Brain pericyte (primary cell): Measurements from ENCODE around the gene ITPR1.

Source experiments
- DNase-seq: peaks from one replicate; pipeline ENCODE4 v3.0.0-alpha.2; 2012; ENCODE audit warnings: low read depth, low spot score

ITPR1 gene

GRCh38 chr3:4849739-4850138, 356.6 kb downstream of the ITPR1 start:
- DNase-seq, result no peak

DNA sequence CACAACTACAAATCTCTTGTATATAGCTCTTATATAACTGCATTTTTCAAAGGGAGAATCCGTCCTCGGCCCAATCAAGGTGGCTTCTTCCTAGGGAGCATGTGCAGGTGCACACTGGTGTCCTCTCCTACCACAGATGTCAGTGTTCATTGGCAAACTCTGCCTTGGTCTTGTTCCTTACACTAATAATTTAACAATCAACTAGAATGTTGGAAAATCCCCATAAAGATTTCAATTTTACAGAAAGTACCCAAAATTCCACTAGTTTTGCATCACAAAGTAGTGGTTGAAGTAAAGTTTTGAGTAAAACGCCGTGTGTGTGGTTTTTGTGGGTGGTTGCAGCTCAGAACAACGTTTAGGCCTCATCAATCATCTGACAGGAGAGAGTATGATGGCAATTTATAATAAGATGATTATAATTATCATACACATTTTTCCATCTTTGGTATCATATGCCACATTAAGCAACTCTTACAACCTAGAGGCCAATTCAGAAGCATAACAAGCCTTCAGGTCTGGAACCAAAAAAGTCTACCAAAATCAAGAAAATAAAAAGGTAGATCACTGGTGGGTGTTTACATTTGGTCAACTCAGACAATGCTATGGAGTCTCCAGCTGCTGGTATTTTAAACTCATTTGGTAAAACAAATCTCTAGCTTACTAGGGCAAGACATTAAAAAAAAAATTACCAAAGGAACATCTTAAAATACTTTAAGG, 357.2 kb downstream of the ITPR1 start:
- no peak for DNase-seq

GRCh38 chr3:4850928-4851265, 357.7 kb downstream of the ITPR1 start:
- no peak for DNase-seq

GRCh38 chr3:4852780-4853748, 359.9 kb downstream of the ITPR1 start:
- DNase-seq, result no peak

GRCh38 chr3:4853749-4854140, 360.6 kb downstream of the ITPR1 start:
- no peak for DNase-seq

DNA sequence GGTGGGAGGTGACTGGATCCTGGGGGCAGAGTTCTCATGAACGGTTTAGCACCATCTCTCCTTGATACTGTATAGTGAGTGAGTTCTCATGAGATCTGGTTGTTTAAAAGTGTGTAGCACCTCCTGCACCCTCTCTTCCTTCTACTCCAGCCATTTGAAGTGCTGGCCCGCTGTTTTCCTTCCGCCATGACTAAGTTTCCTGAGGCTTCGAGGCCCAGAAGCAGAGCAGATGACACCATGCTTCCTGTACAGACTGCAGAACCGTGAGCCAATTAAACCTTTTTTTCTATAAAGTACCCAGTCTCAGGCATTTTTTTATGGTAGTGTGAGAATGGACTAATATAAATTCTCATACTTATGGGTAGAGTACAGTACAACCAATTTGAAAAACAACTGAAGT, 362.5 kb downstream of the ITPR1 start:
- no peak for DNase-seq

GRCh38 chr3:4856136-4856535, 363.0 kb downstream of the ITPR1 start:
- no peak for DNase-seq

- no peak for DNase-seq
Measured at GRCh38 chr3:4856564-4856963, 363.4 kb downstream of the ITPR1 start.

DNA sequence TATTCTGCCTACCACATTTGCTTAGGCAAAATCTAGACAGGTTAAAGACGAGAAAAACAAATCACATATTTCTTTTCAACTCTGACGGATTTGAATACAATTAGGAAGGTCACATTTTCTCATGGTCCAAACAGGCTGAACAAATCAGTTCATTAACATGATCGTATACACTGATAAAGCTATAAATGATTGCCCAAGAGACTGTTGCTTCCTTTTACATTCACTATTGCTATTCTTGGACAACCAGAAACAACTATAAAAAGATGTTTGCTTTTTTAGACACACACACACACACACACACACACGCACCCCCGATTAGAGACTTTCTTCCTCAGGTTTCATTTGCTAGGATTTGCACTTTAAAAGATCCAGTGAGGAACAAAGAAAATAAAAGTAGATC, 363.8 kb downstream of the ITPR1 start:
- no peak for DNase-seq

DNA sequence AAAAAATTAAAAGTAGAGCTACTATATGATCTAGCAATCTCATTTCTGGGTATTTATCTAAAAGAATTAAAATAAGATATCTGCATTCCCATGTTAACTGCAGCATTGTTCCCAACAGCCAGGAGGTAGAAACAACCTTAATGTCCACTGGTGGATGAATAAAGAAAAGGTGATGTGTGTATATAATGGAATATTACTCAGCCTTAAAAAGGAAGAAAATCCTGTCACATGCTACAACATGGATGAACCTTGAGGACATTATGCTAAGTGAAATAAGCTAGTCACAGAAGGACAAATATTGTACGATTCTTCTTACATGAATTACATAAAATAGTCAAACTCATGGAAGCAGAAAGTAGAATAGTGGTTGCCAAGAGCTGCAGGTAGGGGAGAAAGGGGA, 366.6 kb downstream of the ITPR1 start:
- no peak for DNase-seq

DNA sequence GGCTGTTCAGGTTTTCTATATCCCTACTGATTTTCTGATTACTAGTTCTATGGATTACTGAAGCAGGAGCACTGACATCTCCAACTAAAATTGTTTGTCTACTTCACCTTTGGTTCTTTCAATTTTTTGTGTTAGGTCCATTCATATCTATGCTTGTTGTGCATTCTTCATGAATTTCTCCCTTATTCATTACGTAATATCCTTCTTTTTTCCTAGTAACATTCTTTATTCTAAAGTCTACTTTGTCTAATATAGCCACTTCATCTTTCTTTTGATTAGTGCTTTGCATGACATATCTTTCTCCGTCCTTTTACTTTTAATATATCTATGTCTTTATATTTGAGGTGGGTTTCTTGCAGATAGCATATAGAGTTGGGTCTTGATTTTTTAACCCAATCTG, 369.8 kb downstream of the ITPR1 start:
- no peak for DNase-seq

DNA sequence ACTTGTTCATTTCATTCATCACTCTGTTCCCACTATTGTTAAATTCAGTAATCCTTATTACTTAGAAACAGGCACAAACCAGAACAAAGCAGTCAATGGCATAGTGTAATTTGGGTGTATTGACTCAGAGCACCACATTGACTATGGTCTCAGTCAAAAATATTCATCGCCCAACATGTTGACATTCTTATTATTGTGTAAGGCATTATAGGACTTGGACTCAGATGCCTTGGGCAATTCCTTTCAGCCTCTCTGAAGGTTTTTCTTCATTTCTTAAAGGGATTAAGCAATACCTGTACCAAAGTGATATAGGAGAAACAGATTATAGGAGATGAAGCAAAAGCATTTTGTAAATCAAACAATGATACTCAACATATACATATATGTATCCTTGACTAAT, 371.4 kb downstream of the ITPR1 start:
- no peak for DNase-seq

DNA sequence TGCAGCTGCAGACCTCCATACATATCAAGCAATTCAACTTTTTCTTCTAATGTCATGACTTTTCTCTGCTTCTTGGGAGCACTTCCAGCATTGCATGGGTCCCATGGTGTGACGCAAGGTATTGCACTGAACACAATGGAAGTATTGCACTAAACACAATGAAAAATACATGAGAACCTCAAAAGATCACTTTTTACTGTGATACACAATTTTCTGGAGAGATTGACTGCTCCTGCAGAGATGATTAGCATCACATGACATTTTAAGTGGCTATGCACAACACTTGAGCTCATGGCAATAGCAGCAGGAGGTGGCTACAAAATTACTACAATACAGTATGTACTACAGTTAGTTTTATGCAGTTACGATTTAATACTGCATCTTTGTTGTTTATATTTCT, 372.6 kb downstream of the ITPR1 start:
- DNase-seq, result no peak

- no peak for DNase-seq
Measured at GRCh38 chr3:4866866-4867265, 373.7 kb downstream of the ITPR1 start.

DNA sequence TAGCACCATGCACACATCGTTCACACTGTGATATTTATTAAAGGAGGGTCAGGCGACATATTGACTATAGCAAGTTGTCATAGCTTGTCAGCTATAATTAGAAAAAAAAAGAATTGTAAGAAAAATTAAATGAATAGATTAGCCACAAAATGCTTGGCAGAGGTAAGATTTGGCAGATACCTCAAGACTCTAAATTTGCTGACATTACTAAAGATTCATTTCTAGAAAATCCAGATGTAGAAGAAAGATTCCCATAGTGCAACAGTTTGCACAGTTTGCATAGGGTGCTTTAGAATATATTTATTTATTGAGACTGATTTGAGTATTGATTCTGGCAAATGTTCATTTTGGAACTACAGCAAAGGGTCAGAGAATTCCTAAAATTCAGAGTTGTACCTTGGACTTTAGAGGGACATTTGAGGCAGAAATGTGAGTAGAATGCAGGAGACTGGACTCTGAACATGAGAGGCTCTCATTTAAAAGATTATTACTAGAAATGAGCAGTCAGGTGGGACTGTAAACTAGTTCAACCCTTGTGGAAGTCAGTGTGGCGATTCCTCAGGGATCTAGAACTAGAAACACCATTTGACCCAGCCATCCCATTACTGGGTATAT, 384.1 kb downstream of the ITPR1 start:
- DNase-seq, result no peak

DNA sequence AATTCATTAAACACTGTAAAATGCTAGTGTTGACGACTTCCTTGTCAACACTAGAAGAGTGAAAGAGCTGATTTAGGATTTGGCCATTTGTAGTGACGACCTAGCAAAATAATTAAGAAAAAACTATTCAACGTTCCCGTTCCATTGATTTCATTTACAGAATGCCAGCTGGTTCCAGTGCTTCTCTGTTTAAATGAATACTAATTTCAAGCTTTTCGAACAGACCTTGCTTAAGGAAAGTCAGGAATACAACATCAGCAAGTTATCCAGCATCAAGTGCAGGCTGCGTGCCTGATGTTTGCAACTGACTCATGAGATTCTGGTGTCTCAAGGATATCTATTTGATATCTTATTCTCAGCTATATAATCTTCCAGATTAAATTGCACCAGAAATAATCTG, 387.7 kb downstream of the ITPR1 start:
- no peak for DNase-seq

DNA sequence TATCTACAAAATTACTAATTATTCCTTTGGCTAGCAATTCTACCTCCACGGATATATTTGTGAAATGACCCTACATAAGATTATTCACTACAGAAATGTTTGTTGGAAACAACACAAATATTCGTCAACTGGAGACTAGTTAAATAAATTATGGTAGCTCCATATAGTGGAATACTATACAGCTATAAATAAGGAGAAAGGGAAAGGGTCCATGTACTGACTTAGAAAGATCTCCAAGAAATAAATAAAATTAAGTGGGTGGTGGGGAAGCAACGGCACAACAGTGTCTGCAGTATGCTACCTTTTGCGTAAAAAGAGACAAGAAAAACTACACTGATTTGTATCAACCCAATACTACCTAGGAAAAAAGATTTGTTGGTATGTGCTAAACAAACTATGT, 389.4 kb downstream of the ITPR1 start:
- DNase-seq, result no peak

DNA sequence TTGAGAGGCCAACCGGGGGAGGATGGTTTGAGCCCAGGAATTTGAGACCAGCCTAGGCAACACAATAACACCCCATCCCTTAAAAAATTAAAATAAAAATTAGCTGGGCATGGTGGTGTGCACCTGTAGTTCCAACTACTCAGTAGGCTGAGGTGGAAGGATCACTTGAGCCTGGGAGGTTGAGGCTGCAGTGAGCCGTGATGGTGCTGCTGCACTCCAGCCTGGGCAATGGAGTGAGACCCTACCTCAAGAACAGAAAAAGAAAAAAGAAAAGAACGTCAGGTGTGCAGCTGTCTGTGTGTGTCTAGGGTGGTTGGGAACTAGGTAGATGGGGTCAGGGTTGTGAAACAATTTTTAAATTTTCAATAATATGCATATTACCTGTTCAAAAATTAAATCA, 389.9 kb downstream of the ITPR1 start:
- no peak for DNase-seq

DNA sequence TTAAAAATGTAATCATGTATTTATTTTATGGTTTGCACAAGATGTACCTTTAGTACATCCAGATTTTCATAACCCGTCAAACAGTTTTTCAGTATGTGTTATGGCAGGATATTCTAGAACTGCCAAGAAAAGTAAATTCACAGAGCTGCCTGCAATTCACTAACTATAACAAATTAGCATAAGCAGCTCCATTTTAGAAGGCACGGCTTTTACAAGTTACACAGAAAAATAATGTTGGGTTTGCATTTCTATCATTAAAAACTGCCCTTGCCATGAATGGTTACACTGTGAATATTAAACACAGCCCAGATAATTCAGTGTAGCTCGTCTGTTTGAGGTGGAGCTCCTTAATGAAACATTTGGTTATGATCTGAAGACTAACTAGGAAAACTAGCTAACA, 391.7 kb downstream of the ITPR1 start:
- DNase-seq, result no peak

GRCh38 chr3:4885316-4885715, 392.2 kb downstream of the ITPR1 start:
- no peak for DNase-seq

DNA sequence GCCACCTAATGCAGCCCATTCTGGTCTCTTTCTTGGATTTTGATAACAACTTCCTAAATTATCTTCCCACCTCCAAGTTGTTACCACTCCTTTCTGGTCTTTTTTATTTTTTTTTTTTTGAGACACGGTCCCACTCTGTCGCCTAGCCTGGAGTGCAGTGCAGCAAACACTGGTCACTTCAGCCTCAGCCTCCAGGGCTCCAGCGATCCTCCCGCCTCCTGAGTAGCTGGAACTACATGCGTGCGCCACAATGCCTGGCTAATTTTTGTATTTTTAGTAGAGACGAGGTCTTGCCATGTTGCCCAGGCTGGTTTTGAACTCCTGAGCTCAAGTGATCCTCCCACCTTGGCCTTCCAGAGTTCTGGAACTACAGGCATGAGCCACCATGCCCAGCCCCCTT, 393.3 kb downstream of the ITPR1 start:
- DNase-seq, result no peak

- no peak for DNase-seq
Measured at GRCh38 chr3:4887177-4887576, 394.0 kb downstream of the ITPR1 start.
